ENCODE results near the gene KRT34. TPM values are rescaled to one million over a fixed set of nuclear protein-coding genes. Genes with fewer than 3 reads are reported as not detected.
"Not testable (repeated sequence)": the region's sequence is repeated elsewhere in the genome, so short reads cannot be mapped to it uniquely, and the experiment has no call there.

Gene KRT34
- total RNA-seq, result under 1 TPM in 2 of 8 experiments, not detected in 6; 0.14 TPM

DNA sequence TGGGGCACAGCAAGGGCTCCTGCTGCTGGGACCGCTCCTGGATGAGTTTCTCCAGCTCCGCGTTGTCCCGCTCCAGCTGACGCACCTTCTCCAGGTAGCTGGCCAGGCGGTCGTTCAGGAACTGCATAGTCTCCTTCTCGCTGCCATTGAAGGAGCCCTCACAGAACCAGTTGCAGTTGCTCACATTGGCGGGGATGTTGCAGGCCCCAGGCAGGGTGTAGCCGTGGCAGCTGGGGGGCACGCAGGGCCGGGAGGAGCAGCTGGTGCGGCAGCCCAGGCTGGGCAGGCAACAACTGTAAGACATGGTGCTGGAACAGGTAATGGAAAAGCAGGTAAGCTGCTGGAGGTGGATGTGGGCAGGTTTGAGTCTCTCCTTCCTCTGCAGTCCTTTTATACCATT is at the start of gene KRT34:
Gene KRT34, minus strand, starts transcription at position 364 of the 400 bp plus-strand sequence. Its CDS starts 60 bp downstream, at position 304.
- H3K4me3 ChIP-seq; ATAC-seq (replicated peaks in 6 of 8); in situ Hi-C loops (cut with MboI; ENCODE audit: low pct_unique_long_range_greater_than_20kb in 2 of 9, low sequenced_read_pairs in 9 of 9, unreplicated experiment in 9 of 9); H3K27ac ChIP-seq; H3K4me1 ChIP-seq (replicated peaks in 1 of 2): not testable (repeated sequence)
- 83 to 100% (median 92%) methylated on average over 3 to 10 of the region's 13 CpGs; no CpG with 5 or more reads in 6 of the 10 experiments for whole genome bisulfite sequencing, 10 experiments

GRCh38 chr17:41430376-41430775 is 48.3 kb upstream of the KRT34 start:
- 39 to 100% (median 88%) methylated on average over 1 to 9 of the region's 9 CpGs for WGBS, 10 experiments
- peaks cover 12 to 21% of the 10 kb centered on the region in 2 donors for H3K4me1 ChIP-seq (replicated peaks in 1 of 2)
- ATAC-seq (replicated peaks in 6 of 8); H3K27ac ChIP-seq; in situ Hi-C loops (cut with MboI; ENCODE audit: low pct_unique_long_range_greater_than_20kb in 2 of 9, low sequenced_read_pairs in 9 of 9, unreplicated experiment in 9 of 9); H3K4me3 ChIP-seq: not testable (repeated sequence)

DNA sequence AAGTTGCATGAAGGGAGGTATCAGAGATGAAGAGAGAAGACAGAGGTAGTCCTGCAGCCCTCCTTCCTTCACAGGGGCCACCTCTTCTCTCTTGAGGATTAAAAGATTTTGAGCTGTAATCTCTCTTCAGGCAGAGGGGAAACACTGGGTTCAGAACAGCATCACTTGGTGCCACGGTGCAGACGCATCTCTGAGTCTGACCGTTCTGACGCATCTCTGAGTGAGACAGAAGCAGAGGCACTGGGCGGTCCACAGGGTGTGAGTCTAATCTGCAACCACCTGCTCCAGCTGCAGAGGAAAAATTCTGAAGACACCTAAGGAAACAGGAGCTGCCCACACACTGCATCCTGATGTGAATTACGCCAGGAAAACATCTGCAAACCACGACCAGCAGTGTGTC is 47.6 kb upstream of the KRT34 start:
- Histone ChIP-seq H3K27ac (no peak overlapping the region), H3K4me1 (replicated peaks in 1 of 2) (peaks cover 11 to 18% of the 10 kb centered on the region in 2 donors), H3K4me3 (no peak overlapping the region)
- in situ Hi-C loops (cut with MboI; ENCODE audit: low pct_unique_long_range_greater_than_20kb in 2 of 9, low sequenced_read_pairs in 9 of 9, unreplicated experiment in 9 of 9), result no loop called here
- 0 to 100% (median 86%) methylated on average over 1 to 4 of the region's 7 CpGs; no CpG with 5 or more reads in 3 of the 10 experiments for WGBS, 10 experiments
- no peak for ATAC-seq (replicated peaks in 6 of 8)

DNA sequence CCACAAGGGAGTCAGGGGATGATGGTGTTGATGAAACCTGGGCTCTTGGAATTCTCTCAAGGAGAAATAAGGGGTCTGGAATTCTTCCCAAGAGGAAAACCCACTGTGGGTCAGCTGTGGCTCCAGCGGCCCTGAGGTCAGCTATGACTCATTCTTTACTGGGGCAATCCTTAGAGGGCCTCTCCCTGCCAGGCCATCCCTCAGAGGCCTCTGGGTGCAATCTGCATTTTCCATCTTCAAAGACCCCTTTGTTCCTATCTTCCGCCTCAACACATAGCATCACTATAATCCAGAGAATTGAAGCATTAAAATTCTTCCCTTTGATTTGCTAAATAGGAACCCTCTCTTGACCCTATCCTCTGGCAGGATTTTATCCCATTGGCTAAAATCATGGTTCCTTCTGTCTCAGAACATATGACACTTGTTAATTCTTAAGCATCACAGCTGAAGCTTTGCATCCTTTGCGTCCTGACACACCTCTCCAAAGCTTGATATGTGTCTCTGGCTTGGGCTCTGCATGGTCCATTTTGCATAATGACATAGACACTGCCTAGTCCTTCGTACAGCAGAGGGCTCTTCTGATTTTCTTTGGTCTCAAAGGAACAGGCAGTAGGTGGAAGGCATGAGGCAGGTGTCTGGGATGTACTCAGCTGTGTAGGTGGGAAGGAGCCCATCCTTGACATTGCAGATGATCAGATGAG is 46.6 kb upstream of the KRT34 start:
- H3K27ac ChIP-seq, result peak overlapping the region in 1 of 2 donors; percentile 33

DNA sequence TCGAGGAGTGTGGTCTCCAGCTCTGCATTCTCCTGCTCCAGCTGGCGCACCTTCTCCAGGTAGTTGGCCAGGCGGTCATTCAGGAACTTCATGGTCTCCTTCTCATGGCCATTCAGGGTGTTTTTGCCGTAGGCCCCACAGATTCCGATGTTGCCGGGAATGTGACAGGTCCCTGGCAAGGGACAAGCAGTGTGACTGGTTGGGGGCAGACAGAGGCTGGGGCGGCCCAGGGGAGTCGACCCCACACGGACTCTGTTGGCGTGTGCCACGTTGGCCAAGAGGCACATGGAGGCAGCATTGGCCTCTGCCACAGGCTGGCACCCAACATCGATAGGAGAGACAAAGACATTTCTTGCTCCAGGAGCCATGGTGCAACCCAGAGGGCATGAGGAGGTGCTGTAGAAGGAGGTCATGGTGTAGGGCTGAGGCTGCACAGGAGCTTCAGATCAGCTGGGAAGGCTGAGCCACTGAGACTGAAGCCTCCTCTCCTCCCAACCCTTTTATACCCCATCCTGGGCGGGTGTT is 42.1 kb upstream of the KRT34 start, which contains the start of gene KRT37:
Gene KRT37, minus strand, starts transcription at position 475 of the 525 bp plus-strand sequence. Its CDS starts 62 bp downstream, at position 413.
- Histone ChIP-seq H3K27ac (no peak within 1 kb of the TSS), H3K4me3 (no peak within 1 kb of the TSS), H3K4me1 (replicated peaks in 1 of 2) (peaks cover 0 to 5% of the 10 kb centered on the region in 2 donors)
- 40 to 100% (median 100%) methylated on average over 1 of the region's 13 CpGs; no CpG with 5 or more reads in 6 of the 10 experiments for WGBS, 10 experiments
- in situ Hi-C loops (cut with MboI; ENCODE audit: low pct_unique_long_range_greater_than_20kb in 2 of 9, low sequenced_read_pairs in 9 of 9, unreplicated experiment in 9 of 9), result loop anchor here in 1 of 9 experiments (25.0 kb wide), 1 partner anchor 88 kb away; the partner anchor contains the start of genes KRT13 and KRT15
- ATAC-seq (replicated peaks in 6 of 8), result no peak

More for the DNA sequence above, 46.6 kb upstream of the KRT34 start:
- peak in 6 of 8 experiments; percentile 60 to 83 (median 78) for ATAC-seq (replicated peaks in 6 of 8)
- H3K4me3 ChIP-seq, result no peak overlapping the region
- WGBS, 10 experiments, result 0 to 80% (median 38%) methylated on average over 1 to 3 of the region's 4 CpGs; no CpG with 5 or more reads in 2 of the 10 experiments
- in situ Hi-C loops (cut with MboI; ENCODE audit: low pct_unique_long_range_greater_than_20kb in 2 of 9, low sequenced_read_pairs in 9 of 9, unreplicated experiment in 9 of 9), result no loop called here
- peaks cover 3 to 8% of the 10 kb centered on the region in 2 donors for H3K4me1 ChIP-seq (replicated peaks in 1 of 2)

DNA sequence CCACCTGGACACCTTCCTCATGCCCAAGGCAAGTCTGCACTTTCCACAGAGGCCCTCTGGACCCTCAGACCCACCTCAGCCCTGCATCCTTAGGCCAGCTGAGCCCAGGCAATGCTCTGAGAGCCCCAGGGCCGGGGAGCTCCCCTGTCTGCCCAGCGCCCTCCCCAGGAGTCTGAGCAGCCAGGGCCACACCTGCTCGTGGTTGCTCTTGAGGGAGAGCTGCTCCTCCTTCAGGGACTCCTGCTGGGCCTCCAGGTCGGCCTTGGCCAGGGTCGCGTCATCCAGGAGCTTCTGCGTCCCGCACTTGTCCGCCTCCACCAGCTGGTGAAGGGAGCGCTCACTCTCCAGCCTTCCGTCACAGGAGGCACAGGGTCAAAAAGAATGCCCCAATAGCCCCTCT is 40.5 kb upstream of the KRT34 start:
- WGBS, 10 experiments, result 77 to 83% methylated on average over 6 to 8 of the region's 11 CpGs; no CpG with 5 or more reads in 8 of the 10 experiments
- not testable (repeated sequence) for H3K27ac ChIP-seq; ATAC-seq (replicated peaks in 6 of 8); H3K4me3 ChIP-seq; H3K4me1 ChIP-seq (replicated peaks in 1 of 2)
- in situ Hi-C loops (cut with MboI; ENCODE audit: low pct_unique_long_range_greater_than_20kb in 2 of 9, low sequenced_read_pairs in 9 of 9, unreplicated experiment in 9 of 9), result loop anchor here in 1 of 9 experiments (25.0 kb wide), 1 partner anchor 90 kb away; the partner anchor contains the start of genes KRT13 and KRT15

GRCh38 chr17:41421617-41422016 is 39.5 kb upstream of the KRT34 start:
- Histone ChIP-seq H3K27ac (no peak overlapping the region), H3K4me1 (replicated peaks in 1 of 2) (peaks cover 0 to 3% of the 10 kb centered on the region in 2 donors), H3K4me3 (no peak overlapping the region)
- ATAC-seq (replicated peaks in 6 of 8), result no peak
- in situ Hi-C loops (cut with MboI; ENCODE audit: low pct_unique_long_range_greater_than_20kb in 2 of 9, low sequenced_read_pairs in 9 of 9, unreplicated experiment in 9 of 9), result loop anchor here in 1 of 9 experiments (25.0 kb wide), 1 partner anchor 91 kb away; the partner anchor contains the start of genes KRT13 and KRT15
- 42 to 100% (median 73%) methylated on average over 1 to 4 of the region's 4 CpGs; no CpG with 5 or more reads in 6 of the 10 experiments for WGBS, 10 experiments

GRCh38 chr17:41421116-41421515 is 39.0 kb upstream of the KRT34 start:
- no peak overlapping the region for H3K4me3 ChIP-seq
- WGBS, 10 experiments, result 29 to 90% (median 83%) methylated on average over 1 to 6 of the region's 9 CpGs; no CpG with 5 or more reads in 3 of the 10 experiments
- in situ Hi-C loops (cut with MboI; ENCODE audit: low pct_unique_long_range_greater_than_20kb in 2 of 9, low sequenced_read_pairs in 9 of 9, unreplicated experiment in 9 of 9), result loop anchor here in 1 of 9 experiments (25.0 kb wide), 1 partner anchor 91 kb away; the partner anchor contains the start of genes KRT13 and KRT15
- no peak for ATAC-seq (replicated peaks in 6 of 8)
- H3K27ac ChIP-seq, result no peak overlapping the region
- peaks cover 0 to 8% of the 10 kb centered on the region in 2 donors for H3K4me1 ChIP-seq (replicated peaks in 1 of 2)

DNA sequence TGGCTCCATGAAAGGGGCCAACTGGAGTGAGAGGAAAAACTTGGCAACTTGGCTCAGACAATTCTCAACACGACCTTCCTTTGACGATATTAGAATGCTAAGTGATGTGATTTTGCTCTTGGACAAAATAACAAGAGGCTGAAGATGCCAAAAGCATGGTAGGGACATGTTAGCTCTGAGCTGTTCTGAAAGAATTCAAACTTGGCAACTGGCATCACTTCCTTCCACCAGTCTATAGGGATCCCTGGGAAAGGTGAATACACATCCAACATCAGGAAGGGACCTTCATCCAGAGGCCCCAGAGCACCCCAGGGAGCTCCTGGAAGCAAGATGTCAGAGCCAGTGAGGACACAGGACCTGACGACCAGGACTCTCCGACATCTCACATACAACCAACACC is 38.0 kb upstream of the KRT34 start:
- WGBS, 10 experiments, result 20 to 100% (median 78%) methylated on average over 1 to 4 of the region's 4 CpGs; no CpG with 5 or more reads in 2 of the 10 experiments
- Histone ChIP-seq H3K27ac (no peak overlapping the region), H3K4me1 (replicated peaks in 1 of 2) (peaks cover 0 to 13% of the 10 kb centered on the region in 2 donors), H3K4me3 (no peak overlapping the region)
- in situ Hi-C loops (cut with MboI; ENCODE audit: low pct_unique_long_range_greater_than_20kb in 2 of 9, low sequenced_read_pairs in 9 of 9, unreplicated experiment in 9 of 9), result loop anchor here in 1 of 9 experiments (25.0 kb wide), 1 partner anchor 92 kb away; the partner anchor contains the start of genes KRT13 and KRT15
- no peak for ATAC-seq (replicated peaks in 6 of 8)

GRCh38 chr17:41419716-41420115 is 37.6 kb upstream of the KRT34 start:
- H3K4me1 ChIP-seq (replicated peaks in 1 of 2), result peaks cover 0 to 13% of the 10 kb centered on the region in 2 donors
- WGBS, 10 experiments, result 75 to 100% (median 95%) methylated on average over 1 to 4 of the region's 4 CpGs; no CpG with 5 or more reads in 3 of the 10 experiments
- no peak overlapping the region for H3K4me3 ChIP-seq
- in situ Hi-C loops (cut with MboI; ENCODE audit: low pct_unique_long_range_greater_than_20kb in 2 of 9, low sequenced_read_pairs in 9 of 9, unreplicated experiment in 9 of 9), result loop anchor here in 1 of 9 experiments (25.0 kb wide), 1 partner anchor 93 kb away; the partner anchor contains the start of genes KRT13 and KRT15
- no peak for ATAC-seq (replicated peaks in 6 of 8)
- no peak overlapping the region for H3K27ac ChIP-seq

DNA sequence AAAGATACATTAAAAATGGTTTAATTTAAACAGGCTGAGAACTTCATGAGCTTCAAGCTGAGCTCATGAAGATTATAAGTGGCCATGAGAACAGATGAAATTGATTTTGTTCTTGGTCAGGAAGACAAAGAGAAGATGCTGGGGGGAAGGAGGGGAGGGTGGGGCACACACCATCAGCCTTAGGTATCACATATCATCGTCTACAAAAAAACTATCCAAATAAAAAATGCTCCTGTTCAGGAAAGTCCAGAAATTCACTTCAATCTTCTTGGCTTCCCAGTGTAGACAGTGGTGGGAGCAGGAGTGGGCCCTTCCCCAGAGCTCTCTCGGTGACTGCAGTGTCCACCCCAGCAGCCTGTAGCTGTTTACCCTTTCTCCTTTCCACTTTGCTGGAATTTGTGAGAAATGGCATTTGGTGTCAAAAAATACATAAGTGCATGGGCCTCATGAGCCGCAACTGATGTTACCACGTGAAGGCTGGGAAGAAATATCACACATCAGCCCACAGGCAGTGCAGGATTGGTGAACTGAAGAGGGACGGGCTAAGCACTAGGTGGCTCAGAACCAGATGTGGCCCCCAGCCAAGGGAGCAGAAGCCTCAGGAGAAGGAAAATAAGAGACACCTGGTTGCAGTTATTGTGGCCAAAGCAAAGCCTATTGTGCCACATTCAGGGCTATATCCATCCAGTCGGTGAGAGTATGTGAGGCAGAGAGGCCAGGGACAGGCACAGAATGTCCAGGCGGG is 36.2 kb upstream of the KRT34 start:
- 50 to 100% (median 89%) methylated on average over 1 to 5 of the region's 7 CpGs; no CpG with 5 or more reads in 3 of the 10 experiments for WGBS, 10 experiments
- in situ Hi-C loops (cut with MboI; ENCODE audit: low pct_unique_long_range_greater_than_20kb in 2 of 9, low sequenced_read_pairs in 9 of 9, unreplicated experiment in 9 of 9), result loop anchor here in 1 of 9 experiments (25.0 kb wide), 1 partner anchor 94 kb away; the partner anchor contains the start of genes KRT13 and KRT15
- H3K4me3 ChIP-seq, result no peak overlapping the region
- no peak overlapping the region for H3K27ac ChIP-seq
- no peak for ATAC-seq (replicated peaks in 6 of 8)
- peaks cover 2 to 16% of the 10 kb centered on the region in 2 donors for H3K4me1 ChIP-seq (replicated peaks in 1 of 2)

DNA sequence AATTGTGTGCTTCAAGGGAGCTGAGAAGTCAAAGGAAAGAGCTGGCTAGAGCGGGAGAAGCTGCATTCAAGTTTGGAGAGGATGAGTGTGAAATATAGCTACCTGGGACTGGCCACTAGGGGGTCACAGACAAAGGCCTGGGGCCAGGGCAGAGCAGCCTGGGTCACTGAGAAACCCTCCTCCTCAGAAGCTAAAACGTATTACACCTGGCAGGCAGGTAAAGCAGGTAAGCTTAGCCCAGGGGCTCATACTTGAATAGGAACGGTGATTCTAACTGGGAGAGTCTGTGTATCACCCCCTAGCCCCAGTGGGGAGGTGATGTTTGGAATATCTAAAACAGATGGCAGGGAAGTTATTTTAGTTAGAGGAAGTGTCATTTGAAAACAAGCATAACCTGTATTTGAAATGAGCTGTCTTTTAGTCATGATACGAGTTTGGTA is 35.5 kb upstream of the KRT34 start:
- WGBS, 10 experiments, result 10 to 89% (median 58%) methylated on average over 1 to 4 of the region's 4 CpGs
- ATAC-seq (replicated peaks in 6 of 8), result no peak
- H3K4me1 ChIP-seq (replicated peaks in 1 of 2), result peaks cover 5 to 16% of the 10 kb centered on the region in 2 donors
- in situ Hi-C loops (cut with MboI; ENCODE audit: low pct_unique_long_range_greater_than_20kb in 2 of 9, low sequenced_read_pairs in 9 of 9, unreplicated experiment in 9 of 9), result loop anchor here in 1 of 9 experiments (25.0 kb wide), 1 partner anchor 95 kb away; the partner anchor contains the start of genes KRT13 and KRT15
- H3K4me3 ChIP-seq, result no peak overlapping the region
- no peak overlapping the region for H3K27ac ChIP-seq

Measured in motor neuron (in vitro differentiated cells).